HG03521 (cell line): ENCODE measurements around the gene SORCS1.

Source experiments
- ATAC-seq: cut with Tn5 transposase; IDR thresholded peaks from one replicate; pipeline ENCODE4 v1.9.1; 2021; ENCODE audit warnings: mild to moderate bottlenecking, moderate library complexity; ENCODE audit not compliant: unreplicated experiment

The SORCS1 gene

GRCh38 chr10:107163881-107164861 lies at the start of gene SORCS1:
TSS of gene SORCS1 (minus strand) at chr10:107164706.
- no peak for ATAC-seq

- no peak for ATAC-seq
Measured at GRCh38 chr10:107214261-107214660, 49.8 kb upstream of the SORCS1 start.

GRCh38 chr10:107213861-107214260 lies 49.4 kb upstream of the SORCS1 start:
- ATAC-seq = no peak

DNA sequence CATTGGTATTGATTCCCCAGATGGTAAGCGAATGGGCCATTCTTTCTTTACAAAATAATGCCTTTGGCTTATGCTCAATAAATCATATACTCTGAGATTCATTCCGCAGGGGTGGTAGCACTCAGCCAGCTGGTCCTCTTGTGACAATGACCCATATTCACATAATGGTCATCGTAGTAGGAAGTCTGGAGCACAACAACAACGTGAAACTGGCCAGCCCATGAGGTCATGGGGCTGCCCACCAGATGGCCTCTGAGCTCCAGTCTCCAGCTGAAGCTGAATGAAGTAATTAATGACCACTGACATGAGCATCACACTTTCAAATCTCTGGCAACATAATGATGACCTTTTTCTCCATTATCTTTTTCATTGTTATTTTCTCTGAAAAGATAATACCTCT lies 42.3 kb upstream of the SORCS1 start:
- ATAC-seq = no peak

GRCh38 chr10:107169516-107169915 lies 5.0 kb upstream of the SORCS1 start:
- ATAC-seq = no peak

GRCh38 chr10:107168738-107169137 lies 4.2 kb upstream of the SORCS1 start:
- ATAC-seq = no peak

GRCh38 chr10:107166403-107166802 lies 1.9 kb upstream of the SORCS1 start:
- ATAC-seq = no peak

DNA sequence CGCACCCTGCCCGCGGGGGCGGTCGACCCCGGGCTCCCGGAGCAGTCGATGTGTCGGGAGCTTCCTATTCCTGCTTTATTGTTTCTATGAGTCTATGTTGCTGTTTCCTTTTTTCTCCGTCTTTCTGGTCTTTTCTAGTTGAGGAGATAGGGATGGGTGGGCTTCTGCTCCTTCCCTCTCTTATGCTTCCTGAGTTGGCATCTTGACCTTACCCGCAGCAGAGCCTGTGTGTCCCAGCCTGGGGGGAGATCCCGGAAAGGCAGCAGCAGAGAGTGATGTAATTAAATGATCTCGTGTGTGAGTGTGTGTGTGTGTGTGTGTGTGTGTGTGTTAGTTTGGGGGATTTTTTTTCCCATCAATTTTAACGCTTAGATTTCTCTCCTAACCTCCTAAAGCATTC lies 486 bp upstream of the SORCS1 start:
- ATAC-seq = no peak

GRCh38 chr10:107163076-107163855 lies 1.2 kb downstream of the SORCS1 start:
- no peak for ATAC-seq

GRCh38 chr10:107160866-107161265 lies 3.6 kb downstream of the SORCS1 start:
- ATAC-seq = no peak

GRCh38 chr10:107159871-107160270 lies 4.6 kb downstream of the SORCS1 start:
- ATAC-seq = no peak

DNA sequence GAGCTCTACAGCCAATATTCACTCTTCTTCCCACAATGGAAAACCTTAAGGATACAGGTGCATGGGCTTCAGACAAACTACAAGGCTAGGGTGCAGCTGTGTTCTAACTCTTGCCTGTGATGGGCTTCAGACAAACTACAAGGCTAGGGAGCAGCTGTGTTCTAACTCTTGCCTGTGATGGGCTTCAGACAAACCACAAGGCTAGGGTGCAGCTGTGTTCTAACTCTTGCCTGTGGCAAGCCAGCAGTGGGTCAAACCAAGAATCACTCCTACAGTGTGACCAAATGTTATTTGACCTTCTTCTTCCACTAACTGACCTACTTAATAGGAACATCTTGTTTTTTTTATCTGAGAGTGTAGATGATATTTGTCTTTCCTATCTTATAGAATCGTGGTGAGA lies 7.4 kb downstream of the SORCS1 start:
- no peak for ATAC-seq

DNA sequence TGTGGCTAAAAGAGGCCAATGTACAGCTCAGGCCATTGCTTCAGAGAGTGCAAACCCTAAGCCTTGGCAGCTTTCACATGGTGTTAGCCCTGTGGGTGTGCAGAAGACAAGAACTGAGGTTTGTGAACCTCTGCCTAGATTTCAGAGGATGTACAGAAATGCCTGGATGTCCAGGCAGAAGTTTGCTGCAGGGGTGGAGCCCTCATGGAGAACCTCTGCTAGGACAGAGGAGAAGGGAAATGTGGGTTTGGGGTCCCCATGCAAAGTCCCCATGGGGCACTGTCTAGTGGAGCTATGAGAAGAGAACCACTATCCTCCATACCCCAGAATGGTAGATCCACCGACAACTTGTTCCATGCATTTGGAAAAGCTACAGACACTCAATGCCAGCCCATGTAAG lies 12.4 kb downstream of the SORCS1 start:
- no peak for ATAC-seq

GRCh38 chr10:107148906-107149305 lies 15.6 kb downstream of the SORCS1 start:
- no peak for ATAC-seq

GRCh38 chr10:107144490-107144889 lies 20.0 kb downstream of the SORCS1 start:
- no peak for ATAC-seq

DNA sequence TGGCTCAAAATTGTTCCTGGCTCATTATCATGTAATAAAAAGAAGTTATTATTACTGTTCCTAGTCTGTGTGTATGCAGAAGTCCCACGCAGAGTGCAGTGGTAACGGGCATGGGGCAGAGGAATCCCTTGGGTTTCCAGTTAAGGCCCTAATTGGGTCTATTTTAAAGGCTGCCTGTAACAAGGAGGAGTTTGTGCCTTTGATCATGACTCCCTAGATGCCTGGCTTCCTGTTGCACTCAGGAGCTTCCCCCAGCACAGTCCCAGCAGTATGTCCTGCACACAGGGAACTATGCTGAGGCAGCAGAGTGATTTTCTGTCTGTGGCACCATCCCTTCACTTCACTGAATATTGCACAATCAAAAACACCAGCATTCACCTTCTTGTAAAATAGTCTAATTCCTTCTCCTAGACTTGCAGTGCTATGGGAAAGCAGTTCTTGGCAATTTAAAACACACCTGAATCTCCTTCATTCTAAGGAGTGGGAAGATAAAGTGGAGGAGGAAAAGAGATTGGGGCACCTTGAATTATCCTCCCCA lies 22.9 kb downstream of the SORCS1 start:
- no peak for ATAC-seq

DNA sequence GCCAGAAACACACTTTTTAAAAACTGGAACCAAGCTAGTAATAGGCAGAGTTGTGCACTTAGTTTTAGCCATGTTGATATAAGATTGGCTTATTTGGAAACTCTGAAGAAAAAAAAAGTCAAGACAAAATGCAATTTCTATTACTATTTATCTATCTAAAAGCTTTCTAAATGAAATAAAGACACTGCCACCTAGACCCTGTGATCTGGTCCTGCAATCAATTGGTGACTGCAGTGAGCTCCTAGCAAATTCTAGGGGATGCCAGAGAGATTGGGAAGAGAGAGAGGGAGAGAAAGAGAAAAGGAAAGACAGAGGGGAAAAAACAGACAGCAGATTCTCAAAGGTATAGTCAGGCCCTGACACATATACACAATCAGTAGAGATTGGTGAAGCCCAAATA lies 25.3 kb downstream of the SORCS1 start:
- no peak for ATAC-seq

DNA sequence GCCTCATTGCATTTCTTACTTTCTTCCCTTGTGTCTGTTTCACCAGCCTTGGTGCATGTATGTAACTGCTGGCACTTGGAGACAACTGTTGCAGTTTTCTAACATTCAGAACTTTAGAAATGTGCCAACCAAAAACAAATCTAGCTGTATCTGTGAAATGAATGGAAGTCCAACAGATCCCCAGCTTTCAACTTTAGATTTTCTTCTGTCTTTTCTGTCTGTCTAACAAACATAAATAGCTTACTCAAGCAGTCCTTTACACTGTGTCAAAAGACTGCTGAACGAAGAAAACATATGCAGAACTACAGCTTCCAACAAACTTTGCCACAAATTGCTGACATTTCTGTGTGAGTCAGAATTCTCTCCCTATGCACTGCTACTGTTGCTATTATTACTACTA lies 30.9 kb downstream of the SORCS1 start:
- ATAC-seq = no peak

- ATAC-seq = no peak
Measured at GRCh38 chr10:107129000-107129399, 35.5 kb downstream of the SORCS1 start.

DNA sequence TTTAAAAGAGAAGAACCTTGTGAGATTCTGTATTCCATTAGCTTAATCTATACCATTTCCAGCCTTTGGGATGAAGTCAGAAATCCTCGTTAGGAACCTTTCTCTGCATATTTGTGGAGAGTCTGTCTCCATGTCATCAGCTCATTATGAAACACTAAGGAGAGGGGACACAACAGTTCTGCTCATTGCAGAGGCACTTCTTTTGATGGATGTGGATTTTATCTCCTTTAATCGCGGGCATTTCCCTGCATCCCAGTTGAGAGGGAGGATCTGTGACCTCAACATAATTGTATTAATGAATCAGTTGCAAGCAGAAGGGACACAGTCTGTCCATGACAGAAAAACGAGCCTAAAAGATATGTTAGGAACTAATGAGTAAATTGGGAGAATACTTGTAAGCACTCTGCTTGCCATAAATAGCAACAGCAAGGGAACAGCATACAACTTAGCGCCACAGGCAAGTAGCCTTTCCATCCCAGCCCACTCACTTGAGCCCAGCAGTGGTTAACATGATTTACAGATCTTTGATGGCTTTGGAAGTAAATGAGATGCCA lies 37.9 kb downstream of the SORCS1 start:
- ATAC-seq = no peak

- no peak for ATAC-seq
Measured at GRCh38 chr10:107122703-107123102, 41.8 kb downstream of the SORCS1 start.
